Measurements from ENCODE around the gene SLC45A3.

DNA sequence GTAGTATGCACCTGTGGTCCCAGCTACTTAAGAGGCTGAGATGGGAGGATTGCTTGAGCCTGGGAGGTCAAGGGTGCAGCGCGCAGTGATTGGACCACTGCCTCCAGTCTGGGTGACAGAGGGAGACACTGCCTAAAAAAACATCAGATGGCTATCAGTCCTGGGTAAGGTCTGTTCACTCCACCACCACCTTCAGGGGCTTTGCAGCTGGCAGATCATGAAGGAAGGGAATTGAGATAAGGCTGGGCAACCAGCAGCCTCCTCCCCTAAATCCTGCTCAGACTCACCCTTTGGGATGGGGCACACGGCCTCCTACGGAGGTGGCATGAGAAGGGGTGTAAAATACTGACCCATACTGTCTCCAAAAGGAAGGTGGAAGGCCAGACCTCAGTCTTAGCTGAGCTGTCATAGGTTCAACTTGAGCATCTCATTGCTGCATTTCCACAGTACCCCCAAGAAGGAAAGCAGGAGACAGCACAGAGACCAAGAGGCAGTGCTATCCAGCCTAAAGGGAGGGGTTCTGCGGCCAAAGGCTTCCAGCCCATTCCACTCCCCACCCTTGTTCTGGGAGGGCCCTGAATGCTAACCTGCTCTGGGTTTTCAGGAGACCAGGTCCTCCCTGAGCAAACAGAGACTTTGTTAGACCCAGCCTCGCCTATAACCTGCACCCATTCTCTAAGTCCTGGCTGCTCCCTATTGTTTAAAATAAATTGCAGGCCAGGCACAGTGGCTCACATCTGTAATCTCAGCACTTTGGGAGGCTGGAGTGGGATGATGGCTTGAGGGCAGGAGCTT, 13.7 kb downstream of the SLC45A3 start:
- TF ChIP-seq, protein P1, sequence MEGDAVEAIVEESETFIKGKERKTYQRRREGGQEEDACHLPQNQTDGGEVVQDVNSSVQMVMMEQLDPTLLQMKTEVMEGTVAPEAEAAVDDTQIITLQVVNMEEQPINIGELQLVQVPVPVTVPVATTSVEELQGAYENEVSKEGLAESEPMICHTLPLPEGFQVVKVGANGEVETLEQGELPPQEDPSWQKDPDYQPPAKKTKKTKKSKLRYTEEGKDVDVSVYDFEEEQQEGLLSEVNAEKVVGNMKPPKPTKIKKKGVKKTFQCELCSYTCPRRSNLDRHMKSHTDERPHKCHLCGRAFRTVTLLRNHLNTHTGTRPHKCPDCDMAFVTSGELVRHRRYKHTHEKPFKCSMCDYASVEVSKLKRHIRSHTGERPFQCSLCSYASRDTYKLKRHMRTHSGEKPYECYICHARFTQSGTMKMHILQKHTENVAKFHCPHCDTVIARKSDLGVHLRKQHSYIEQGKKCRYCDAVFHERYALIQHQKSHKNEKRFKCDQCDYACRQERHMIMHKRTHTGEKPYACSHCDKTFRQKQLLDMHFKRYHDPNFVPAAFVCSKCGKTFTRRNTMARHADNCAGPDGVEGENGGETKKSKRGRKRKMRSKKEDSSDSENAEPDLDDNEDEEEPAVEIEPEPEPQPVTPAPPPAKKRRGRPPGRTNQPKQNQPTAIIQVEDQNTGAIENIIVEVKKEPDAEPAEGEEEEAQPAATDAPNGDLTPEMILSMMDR (IDR thresholded peaks at IDR 0.05): no peak
- TF ChIP-seq ZFX (IDR thresholded peaks at IDR 0.05; ENCODE audit: borderline replicate concordance): no peak
